Mesenchymal stem cell (in vitro differentiated cells and primary cell): ENCODE measurements around the gene ATP7B.

Source experiments
- DNase-seq: peaks from one replicate; pipeline ENCODE4 v3.0.0-alpha.2; 2013
- H2AFZ ChIP-seq: one replicate; pipeline ENCODE4 v1.6.1; 2013; ENCODE audit warnings: low read depth, mild to moderate bottlenecking, control low read depth, inconsistent platforms, low read length, moderate library complexity
- H2AK5ac ChIP-seq: 2 replicates; pipeline ENCODE4 v1.6.1; 2013; ENCODE audit warnings: low read length, moderate library complexity, mild to moderate bottlenecking, inconsistent platforms; ENCODE audit not compliant: severe bottlenecking
- H2BK120ac ChIP-seq: one replicate; pipeline ENCODE4 v1.6.1; 2013; ENCODE audit warnings: low read depth, mild to moderate bottlenecking, inconsistent platforms, low read length, moderate library complexity
- H2BK12ac ChIP-seq, 2 experiments: one replicate each; pipeline ENCODE4 v1.6.1; 2013; ENCODE audit warnings: inconsistent platforms in 2 of 2, low read length in 2 of 2, mild to moderate bottlenecking in 2 of 2, moderate library complexity in 2 of 2, control low read depth in 1 of 2
- H2BK15ac ChIP-seq: one replicate; pipeline ENCODE4 v1.6.1; 2013; ENCODE audit warnings: mild to moderate bottlenecking, low read depth, inconsistent platforms; ENCODE audit not compliant: poor library complexity, severe bottlenecking
- H2BK5ac ChIP-seq: 2 replicates; pipeline ENCODE4 v1.6.1; 2013; ENCODE audit warnings: low read depth, mild to moderate bottlenecking, low read length, control low read depth, inconsistent platforms; ENCODE audit not compliant: poor library complexity, severe bottlenecking
- H3K14ac ChIP-seq, 2 experiments: one replicate each; pipeline ENCODE4 v1.6.1; 2013; ENCODE audit warnings: inconsistent platforms in 2 of 2, low read length in 2 of 2, control low read depth in 1 of 2, mild to moderate bottlenecking in 1 of 2, moderate library complexity in 1 of 2
- H3K18ac ChIP-seq, 2 experiments: one replicate each; pipeline ENCODE4 v1.6.1; 2013; ENCODE audit warnings: inconsistent platforms in 2 of 2, low read length in 2 of 2, control low read depth in 1 of 2, low read depth in 1 of 2, mild to moderate bottlenecking in 1 of 2
- H3K23ac ChIP-seq, 2 experiments: one replicate each; pipeline ENCODE4 v1.6.1; 2013; ENCODE audit warnings: inconsistent platforms in 2 of 2, low read length in 2 of 2, mild to moderate bottlenecking in 2 of 2, moderate library complexity in 2 of 2, control low read depth in 1 of 2
- H3K27ac ChIP-seq: 2 replicates; pipeline ENCODE4 v1.5.1; 2013; ENCODE audit warnings: mild to moderate bottlenecking, moderate library complexity, low read length, control low read depth, inconsistent platforms; ENCODE audit not compliant: poor library complexity, severe bottlenecking
- H3K27me3 ChIP-seq, 2 experiments: 2 replicates each; pipeline versions ENCODE4 v1.6.1 to v1.7.0; 2013; ENCODE audit warnings: low read length in 2 of 2, mild to moderate bottlenecking in 2 of 2, moderate library complexity in 2 of 2, control low read depth in 1 of 2, inconsistent platforms in 1 of 2; ENCODE audit not compliant: control insufficient read depth in 1 of 2, insufficient read depth in 1 of 2
- H3K36me3 ChIP-seq, 2 experiments: 2 replicates each; pipeline versions ENCODE4 v1.6.1 to v1.7.0; 2013; ENCODE audit warnings: low read length in 2 of 2, control low read depth in 1 of 2, inconsistent platforms in 1 of 2, low read depth in 1 of 2, mild to moderate bottlenecking in 1 of 2; ENCODE audit not compliant: insufficient read depth in 2 of 2, control insufficient read depth in 1 of 2
- H3K4ac ChIP-seq, 2 experiments: one replicate each; pipeline ENCODE4 v1.6.1; 2013; ENCODE audit warnings: inconsistent platforms in 2 of 2, low read length in 2 of 2, mild to moderate bottlenecking in 2 of 2, moderate library complexity in 2 of 2, control low read depth in 1 of 2, low read depth in 1 of 2
- H3K4me1 ChIP-seq: 2 replicates; pipeline ENCODE4 v1.6.1; 2013; ENCODE audit warnings: low read depth, low read length, control low read depth; ENCODE audit not compliant: control insufficient read depth, insufficient read depth
- H3K4me2 ChIP-seq: 2 replicates; pipeline ENCODE4 v1.6.1; 2013; ENCODE audit warnings: low read length, mild to moderate bottlenecking, inconsistent platforms; ENCODE audit not compliant: poor library complexity, severe bottlenecking
- H3K4me3 ChIP-seq, 2 experiments: 2 replicates each; pipeline versions ENCODE4 v1.5.1 to v1.7.0; 2013; ENCODE audit warnings: low read length in 2 of 2, mild to moderate bottlenecking in 2 of 2, control low read depth in 1 of 2, low read depth in 1 of 2; ENCODE audit not compliant: insufficient read depth in 1 of 2
- H3K79me1 ChIP-seq: replicated peaks from 2 replicates; pipeline ENCODE4 v1.6.1; 2013; ENCODE audit warnings: mild to moderate bottlenecking, control low read depth, low read length, inconsistent platforms; ENCODE audit not compliant: poor library complexity, severe bottlenecking
- H3K9ac ChIP-seq: 2 replicates; pipeline ENCODE4 v1.7.0; 2013; ENCODE audit warnings: mild to moderate bottlenecking, low read length, moderate library complexity
- H3K9me3 ChIP-seq: 2 replicates; pipeline ENCODE4 v1.7.0; 2013; ENCODE audit warnings: mild to moderate bottlenecking, low read length; ENCODE audit not compliant: control insufficient read depth
- H4K8ac ChIP-seq: one replicate; pipeline ENCODE4 v1.6.1; 2013; ENCODE audit warnings: inconsistent platforms, mild to moderate bottlenecking, low read length, moderate library complexity
- H4K91ac ChIP-seq: one replicate; pipeline ENCODE4 v1.6.1; 2013; ENCODE audit warnings: mild to moderate bottlenecking, low read length, inconsistent platforms
- WGBS: methylation state at CpG from one replicate; pipeline ENCODE4 v1.1.7; 2013; ENCODE audit warnings: mixed read lengths; 5-methylcytosine and 5-hydroxymethylcytosine counted together

ATP7B gene

DNA sequence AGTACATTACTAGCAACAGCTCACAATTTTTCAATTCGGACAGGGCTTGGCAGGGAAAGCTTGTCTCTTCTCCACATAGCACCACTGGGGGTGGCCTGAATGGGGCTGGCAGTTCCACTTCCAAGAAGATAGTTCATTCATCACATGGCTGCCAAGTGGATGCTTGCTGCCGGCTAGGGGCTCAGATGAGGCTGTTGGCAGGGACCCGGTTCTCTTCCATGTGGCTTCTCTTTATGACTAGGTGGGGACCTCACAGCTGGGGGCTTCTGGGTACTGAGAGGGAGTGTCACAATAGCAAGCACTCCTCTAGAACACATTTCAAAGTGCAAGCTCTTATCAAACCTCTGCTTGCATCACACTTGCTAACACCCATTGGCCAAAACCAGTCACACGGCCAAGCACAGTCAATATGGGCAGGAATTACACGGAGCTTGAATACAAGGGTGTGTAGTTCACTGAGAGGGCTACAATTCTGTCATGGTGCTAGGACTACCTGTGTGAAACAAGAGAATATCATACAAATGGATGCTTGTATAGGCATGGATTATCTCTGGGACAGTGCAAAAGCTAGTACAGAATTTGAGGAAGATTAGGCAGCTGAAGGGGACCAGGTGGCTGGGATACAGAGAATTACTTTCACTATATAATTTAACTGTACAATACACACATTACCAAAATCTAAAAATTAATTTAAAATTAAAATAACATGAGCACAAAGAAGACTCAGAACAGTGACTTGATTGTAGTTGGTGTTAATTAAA lies 32.3 kb downstream of the ATP7B start:
- Histone ChIP-seq H3K79me1 (no peaks in the 10 kb centered on the region), H2BK15ac (no peak overlapping the region), H2BK120ac (no peak overlapping the region), H3K4me3 (no peak overlapping the region), H3K9ac (no peak overlapping the region), H2AFZ (no peak overlapping the region), H2BK5ac (no peak overlapping the region), H4K8ac (no peak overlapping the region), H3K36me3 (peaks cover 0 to 3% of the 10 kb centered on the region in 2 experiments), H2AK5ac (no peak overlapping the region), H3K4me1 (peaks cover 2% of the 10 kb centered on the region), H3K9me3 (no peaks in the 10 kb centered on the region), H3K23ac (no peak overlapping the region), H2BK12ac (no peak overlapping the region), H4K91ac (no peak overlapping the region), H3K4ac (no peak overlapping the region), H3K18ac (no peak overlapping the region), H3K14ac (peak overlapping the region in 1 of 2 experiments; percentile 41), H3K27ac (no peak overlapping the region), H3K4me2 (no peak overlapping the region), H3K27me3 (no peaks in the 10 kb centered on the region)
- WGBS, result 92% methylated on average over 5 of the region's 5 CpGs
- DNase-seq, result no peak

DNA sequence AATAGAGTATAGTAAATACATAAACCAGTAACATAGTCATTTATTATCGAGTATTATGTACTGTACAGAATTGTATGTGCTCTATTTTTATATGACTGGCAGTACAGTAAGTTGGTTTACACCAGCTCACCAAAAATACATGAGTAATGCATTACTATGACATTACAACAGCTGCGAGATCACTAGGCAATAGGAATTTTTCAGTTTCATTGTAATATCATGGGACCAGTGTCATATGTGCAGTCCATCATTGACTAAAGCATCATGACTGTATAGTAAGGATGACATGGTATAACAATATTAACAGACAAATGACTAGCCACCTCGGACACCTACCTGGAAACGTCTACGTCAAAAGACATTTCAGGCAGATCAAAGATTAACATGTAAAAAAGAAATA lies 33.6 kb downstream of the ATP7B start:
- Histone ChIP-seq H3K9me3 (no peaks in the 10 kb centered on the region), H2AFZ (no peak overlapping the region), H3K14ac (no peak overlapping the region), H3K27ac (no peak overlapping the region), H3K18ac (no peak overlapping the region), H3K4me3 (no peak overlapping the region), H2BK12ac (no peak overlapping the region), H2BK5ac (no peak overlapping the region), H3K4ac (no peak overlapping the region), H2BK15ac (no peak overlapping the region), H3K9ac (no peak overlapping the region), H3K4me1 (peaks cover 2% of the 10 kb centered on the region), H3K79me1 (no peaks in the 10 kb centered on the region), H2AK5ac (no peak overlapping the region), H3K4me2 (no peak overlapping the region), H4K91ac (no peak overlapping the region), H3K36me3 (peaks cover 0 to 3% of the 10 kb centered on the region in 2 experiments), H2BK120ac (no peak overlapping the region), H4K8ac (no peak overlapping the region), H3K27me3 (no peaks in the 10 kb centered on the region), H3K23ac (no peak overlapping the region)
- DNase-seq, result no peak
- WGBS, result no CpG with 5 or more reads among the region's 5 CpGs

GRCh38 chr13:51976890-51977289 lies 34.4 kb downstream of the ATP7B start:
- 93% methylated on average over 2 of the region's 5 CpGs for WGBS
- H3K4me3 ChIP-seq, result no peak overlapping the region
- H3K79me1 ChIP-seq, result no peaks in the 10 kb centered on the region
- no peak overlapping the region for H4K91ac ChIP-seq
- H3K9me3 ChIP-seq, result no peaks in the 10 kb centered on the region
- H3K18ac ChIP-seq, result no peak overlapping the region
- H2BK12ac ChIP-seq, result no peak overlapping the region
- no peak overlapping the region for H3K4ac ChIP-seq
- peaks cover 2% of the 10 kb centered on the region for H3K4me1 ChIP-seq
- no peak overlapping the region for H3K4me2 ChIP-seq
- H3K36me3 ChIP-seq, result peaks cover 0 to 3% of the 10 kb centered on the region in 2 experiments
- H2BK120ac ChIP-seq, result no peak overlapping the region
- no peak overlapping the region for H2BK15ac ChIP-seq
- DNase-seq, result no peak
- H3K14ac ChIP-seq, result no peak overlapping the region
- H4K8ac ChIP-seq, result no peak overlapping the region
- no peak overlapping the region for H3K27ac ChIP-seq
- no peak overlapping the region for H2AFZ ChIP-seq
- H3K23ac ChIP-seq, result no peak overlapping the region
- H2BK5ac ChIP-seq, result no peak overlapping the region
- no peak overlapping the region for H2AK5ac ChIP-seq
- no peak overlapping the region for H3K9ac ChIP-seq
- no peaks in the 10 kb centered on the region for H3K27me3 ChIP-seq

DNA sequence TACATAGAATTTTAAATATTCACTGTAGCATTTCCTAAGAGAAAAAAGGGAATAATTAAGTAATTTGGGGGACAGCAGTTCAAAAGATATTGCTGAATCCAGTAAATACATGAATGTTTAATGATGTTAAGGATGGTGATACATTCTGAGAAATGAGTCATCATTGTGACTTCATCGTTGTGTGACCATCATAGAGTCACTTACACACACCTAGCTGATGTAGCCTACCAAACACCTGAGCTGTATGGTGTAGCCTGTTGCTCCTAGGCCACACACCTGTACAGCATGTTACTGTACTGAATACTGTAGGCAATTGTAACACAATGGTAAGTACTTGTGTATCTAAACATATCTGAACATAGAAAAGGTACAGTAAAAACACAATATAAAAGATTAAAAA lies 34.8 kb downstream of the ATP7B start:
- Histone ChIP-seq H3K4ac (no peak overlapping the region), H3K18ac (no peak overlapping the region), H3K27me3 (no peaks in the 10 kb centered on the region), H3K23ac (no peak overlapping the region), H3K27ac (no peak overlapping the region), H2AK5ac (no peak overlapping the region), H2AFZ (no peak overlapping the region), H2BK15ac (no peak overlapping the region), H3K9me3 (no peaks in the 10 kb centered on the region), H3K4me3 (no peak overlapping the region), H2BK5ac (no peak overlapping the region), H3K36me3 (peaks cover 0 to 3% of the 10 kb centered on the region in 2 experiments), H3K79me1 (no peaks in the 10 kb centered on the region), H3K14ac (no peak overlapping the region), H3K4me1 (peaks cover 2% of the 10 kb centered on the region), H3K4me2 (no peak overlapping the region), H2BK12ac (no peak overlapping the region), H3K9ac (no peak overlapping the region), H2BK120ac (no peak overlapping the region), H4K8ac (no peak overlapping the region), H4K91ac (no peak overlapping the region)
- DNase-seq, result no peak
- WGBS, result no CpG with 5 or more reads among the region's 1 CpG
